Skeletal muscle tissue (tissue), 4 donors: ENCODE measurements around the gene KIAA0586. TPM values are rescaled to one million over a fixed set of nuclear protein-coding genes. Genes with fewer than 3 reads are reported as not detected.
"Not testable (repeated sequence)": the region's sequence is repeated elsewhere in the genome, so short reads cannot be mapped to it uniquely, and the experiment has no call there.

Source experiments
- H3K27ac ChIP-seq: one replicate; pipeline ENCODE4 v1.7.0; 2013; ENCODE audit warnings: mild to moderate bottlenecking, low read depth, low read length, inconsistent platforms
- H3K27me3 ChIP-seq, 3 donors: one replicate each; pipeline ENCODE4 v1.7.0; 2013; ENCODE audit warnings: low read length in 3 of 3; ENCODE audit not compliant: control insufficient read depth in 3 of 3, insufficient read depth in 3 of 3
- H3K36me3 ChIP-seq, 3 donors: one replicate each; pipeline ENCODE4 v1.7.0; 2013; ENCODE audit warnings: low read length in 3 of 3; ENCODE audit not compliant: control insufficient read depth in 3 of 3, insufficient read depth in 3 of 3
- H3K4me1 ChIP-seq, 3 donors: one replicate each; pipeline ENCODE4 v1.7.0; 2013; ENCODE audit warnings: low read length in 3 of 3, mild to moderate bottlenecking in 3 of 3; ENCODE audit not compliant: control insufficient read depth in 3 of 3, insufficient read depth in 3 of 3
- H3K4me3 ChIP-seq, 3 donors: one replicate each; pipeline ENCODE4 v1.7.0; 2013; ENCODE audit warnings: low read length in 3 of 3
- H3K9ac ChIP-seq, 3 donors: one replicate each; pipeline ENCODE4 v1.7.0; 2013; ENCODE audit warnings: low read length in 3 of 3, mild to moderate bottlenecking in 3 of 3, moderate library complexity in 2 of 3, low read depth in 1 of 3
- H3K9me3 ChIP-seq, 3 donors: one replicate each; pipeline ENCODE4 v1.7.0; 2013; ENCODE audit warnings: low read length in 3 of 3; ENCODE audit not compliant: control insufficient read depth in 3 of 3
- total RNA-seq: library from RNA; depleted of rRNA; stranded (reverse); fragments of >200 nt; gene quantifications from one replicate; pipeline ENCODE4 v1.2.3, GENCODE V29; 2014
- donor health status: Osteomylitis.

The KIAA0586 gene
- total RNA-seq, 1 donor from 2014 or later, result 9.9 TPM

DNA sequence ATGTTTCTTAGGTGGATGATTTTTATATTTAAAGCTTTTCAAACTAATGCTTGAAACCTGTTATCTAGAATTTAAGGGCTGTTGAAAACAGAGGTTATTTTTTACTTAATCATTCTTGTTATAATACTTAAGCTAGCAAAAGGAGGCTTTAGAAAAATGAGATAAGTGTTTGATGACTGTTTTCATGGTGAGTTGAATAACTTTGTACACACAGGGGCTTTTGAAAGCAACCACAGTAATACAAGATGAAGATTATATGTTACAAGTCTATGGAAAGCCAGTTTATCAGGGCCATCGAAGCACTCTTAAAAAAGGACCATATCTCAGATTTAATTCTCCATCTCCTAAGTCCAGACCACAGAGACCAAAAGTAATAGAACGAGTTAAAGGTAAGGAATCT, 33.3 kb downstream of the KIAA0586 start:
- Histone ChIP-seq H3K9me3 (no peaks in the 10 kb centered on the region), H3K36me3 (peaks cover 8 to 45% (median 41%) of the 10 kb centered on the region in 3 donors), H3K4me3 (no peak overlapping the region)

DNA sequence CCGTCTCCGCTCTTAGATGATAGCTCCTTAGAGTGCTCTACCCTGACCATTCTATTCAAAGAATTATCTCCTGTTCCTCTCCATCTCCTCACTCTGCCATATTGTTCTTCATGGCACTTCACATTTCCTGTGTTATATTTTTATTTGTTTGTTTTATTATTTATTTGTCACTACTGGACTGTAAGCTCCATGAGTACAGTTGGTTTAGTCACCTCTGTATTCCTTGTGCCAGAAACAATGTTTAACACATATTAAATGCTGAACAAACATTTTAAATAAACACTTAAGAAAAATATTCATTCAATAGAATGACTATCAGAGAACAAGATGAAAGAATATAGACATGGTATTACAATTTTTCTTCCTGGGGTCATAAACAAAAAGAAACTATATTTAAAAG, 35.6 kb downstream of the KIAA0586 start:
- Histone ChIP-seq H3K4me3 (no peak overlapping the region), H3K36me3 (peaks cover 10 to 41% (median 35%) of the 10 kb centered on the region in 3 donors), H3K9me3 (no peaks in the 10 kb centered on the region), H3K27me3 (no peaks in the 10 kb centered on the region), H3K9ac (no peak overlapping the region), H3K27ac (no peak overlapping the region), H3K4me1 (no peaks in the 10 kb centered on the region)

More for the DNA sequence above, 33.3 kb downstream of the KIAA0586 start:
- Histone ChIP-seq H3K27me3 (no peaks in the 10 kb centered on the region), H3K4me1 (no peaks in the 10 kb centered on the region), H3K27ac (no peak overlapping the region), H3K9ac (no peak overlapping the region)

- no peak overlapping the region for H3K27ac ChIP-seq
- no peaks in the 10 kb centered on the region for H3K9me3 ChIP-seq
- H3K4me3 ChIP-seq, result no peak overlapping the region
- H3K9ac ChIP-seq, result no peak overlapping the region
- H3K4me1 ChIP-seq, result no peaks in the 10 kb centered on the region
- H3K27me3 ChIP-seq, result no peaks in the 10 kb centered on the region
- H3K36me3 ChIP-seq, result peaks cover 20 to 48% (median 46%) of the 10 kb centered on the region in 3 donors
These were observed 37.1 kb downstream of the KIAA0586 start for GRCh38 chr14:58464652-58465051.

DNA sequence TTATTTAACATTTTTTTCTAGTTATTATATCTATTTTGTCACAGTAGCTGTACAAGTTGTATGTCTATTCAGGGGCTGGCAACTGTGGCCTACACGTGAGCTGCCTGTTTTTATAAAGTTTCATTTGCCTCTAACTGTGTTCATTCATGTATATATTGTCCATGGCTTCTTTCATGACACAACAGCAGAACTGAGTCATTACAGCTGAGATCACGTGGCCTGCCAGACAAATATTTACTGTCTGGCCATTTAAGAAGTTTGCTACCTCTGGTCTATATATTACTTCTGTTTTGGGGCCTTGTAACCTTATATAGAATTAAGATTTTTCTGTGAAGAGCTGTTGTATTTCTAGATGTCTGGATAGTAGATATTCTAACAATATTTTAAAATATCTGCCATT, 37.9 kb downstream of the KIAA0586 start:
- no peak overlapping the region for H3K9ac ChIP-seq
- peaks cover 20 to 42% (median 41%) of the 10 kb centered on the region in 3 donors for H3K36me3 ChIP-seq
- no peaks in the 10 kb centered on the region for H3K9me3 ChIP-seq
- no peaks in the 10 kb centered on the region for H3K4me1 ChIP-seq
- no peak overlapping the region for H3K27ac ChIP-seq
- no peaks in the 10 kb centered on the region for H3K27me3 ChIP-seq
- no peak overlapping the region for H3K4me3 ChIP-seq

DNA sequence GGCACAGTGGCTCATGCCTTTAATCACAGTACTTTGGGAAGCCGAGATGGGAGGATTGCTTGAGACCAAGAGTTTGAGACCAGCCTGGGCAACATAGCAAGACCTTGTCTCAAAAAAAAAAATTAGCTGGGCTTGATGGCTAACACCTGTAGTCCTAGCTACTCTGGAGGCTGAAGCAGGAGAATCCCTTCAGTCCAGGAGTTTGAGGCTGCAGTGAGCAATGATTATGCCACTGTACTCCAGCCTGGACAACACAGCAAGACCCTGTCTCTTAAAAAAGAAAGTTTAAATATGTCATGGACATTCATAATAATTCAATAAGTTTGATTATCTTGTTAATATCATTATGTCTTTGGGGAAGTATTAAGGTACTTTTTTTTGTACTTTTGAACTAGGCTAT, 38.9 kb downstream of the KIAA0586 start:
- Histone ChIP-seq H3K27ac (no peak overlapping the region), H3K27me3 (no peaks in the 10 kb centered on the region), H3K9ac (no peak overlapping the region), H3K4me1 (no peaks in the 10 kb centered on the region), H3K9me3 (no peaks in the 10 kb centered on the region), H3K36me3 (peaks cover 20 to 40% (median 37%) of the 10 kb centered on the region in 3 donors), H3K4me3 (no peak overlapping the region)

DNA sequence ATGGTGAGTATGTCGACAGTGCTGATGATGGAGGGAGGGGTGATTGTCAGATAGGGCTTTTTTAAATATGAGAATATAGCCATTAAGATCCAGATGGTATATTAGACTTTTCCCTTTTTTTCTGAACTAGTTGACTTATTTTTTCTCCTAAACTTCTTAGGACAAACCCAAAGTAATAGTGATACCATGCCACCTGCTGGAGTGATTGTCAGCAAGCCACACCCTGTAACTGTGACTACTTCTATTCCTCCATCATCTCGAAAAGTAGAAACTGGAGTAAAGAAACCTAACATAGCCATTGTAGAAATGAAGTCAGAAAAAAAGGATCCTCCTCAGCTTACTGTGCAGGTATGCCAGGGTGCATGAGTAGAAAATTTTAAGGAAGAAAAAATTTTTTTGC, 40.1 kb downstream of the KIAA0586 start:
- Histone ChIP-seq H3K9me3 (no peaks in the 10 kb centered on the region), H3K4me1 (no peaks in the 10 kb centered on the region), H3K27me3 (no peaks in the 10 kb centered on the region), H3K36me3 (peaks cover 20 to 43% (median 32%) of the 10 kb centered on the region in 3 donors), H3K4me3 (no peak overlapping the region), H3K27ac (no peak overlapping the region), H3K9ac (no peak overlapping the region)

DNA sequence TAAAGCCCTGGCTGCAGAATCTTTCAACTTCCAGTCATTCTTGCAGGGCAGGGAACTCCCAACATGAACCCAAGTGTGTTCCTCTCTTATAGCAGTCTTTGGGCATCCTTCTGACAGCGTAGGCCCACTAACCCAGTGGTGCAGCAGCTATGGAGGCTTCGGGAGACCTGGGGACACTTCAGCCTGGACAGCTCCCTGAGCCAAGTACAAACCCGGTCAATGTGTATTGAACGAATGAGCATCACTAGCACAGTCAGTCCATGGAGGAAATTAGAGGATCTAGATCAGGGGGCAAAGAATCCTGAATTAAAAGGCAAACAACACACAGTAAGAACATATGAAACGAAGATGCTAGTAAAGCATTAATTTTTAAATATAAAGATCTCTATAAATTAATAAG, 41.8 kb downstream of the KIAA0586 start:
- Histone ChIP-seq H3K4me1 (no peaks in the 10 kb centered on the region), H3K9me3 (no peaks in the 10 kb centered on the region), H3K9ac (no peak overlapping the region), H3K36me3 (peaks cover 15 to 36% (median 26%) of the 10 kb centered on the region in 3 donors), H3K4me3 (no peak overlapping the region), H3K27ac (no peak overlapping the region), H3K27me3 (no peaks in the 10 kb centered on the region)

DNA sequence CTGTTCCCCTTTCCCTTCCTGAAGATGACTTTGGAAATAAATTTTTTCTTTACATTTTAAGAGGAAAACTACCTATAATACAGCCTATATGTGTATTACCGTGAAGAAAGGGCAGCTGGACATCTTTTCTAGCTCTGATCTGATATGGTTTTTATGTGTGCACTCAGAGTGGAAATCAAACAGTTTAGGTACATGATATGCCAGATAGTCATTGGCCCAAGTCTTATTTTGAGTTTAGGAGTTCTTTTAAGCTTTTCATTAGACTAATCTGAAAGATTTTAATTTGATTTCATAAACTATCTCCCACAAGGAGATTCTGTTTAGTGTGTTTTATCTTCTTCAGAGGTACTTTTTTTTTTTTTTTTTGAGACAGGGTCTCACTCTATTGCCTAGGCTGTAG, 48.8 kb downstream of the KIAA0586 start:
- no peaks in the 10 kb centered on the region for H3K9me3 ChIP-seq

GRCh38 chr14:58477653-58478052, 50.1 kb downstream of the KIAA0586 start:
- H3K27me3 ChIP-seq, result no peaks in the 10 kb centered on the region
- peaks cover 4 to 28% (median 25%) of the 10 kb centered on the region in 3 donors for H3K36me3 ChIP-seq
- H3K9me3 ChIP-seq, result no peaks in the 10 kb centered on the region
- H3K4me3 ChIP-seq, result no peak overlapping the region
- H3K27ac ChIP-seq, result no peak overlapping the region
- no peak overlapping the region for H3K9ac ChIP-seq
- no peaks in the 10 kb centered on the region for H3K4me1 ChIP-seq

More for the DNA sequence above, 48.8 kb downstream of the KIAA0586 start:
- no peak overlapping the region for H3K27ac ChIP-seq
- no peak overlapping the region for H3K4me3 ChIP-seq
- H3K9ac ChIP-seq, result no peak overlapping the region
- peaks cover 4 to 28% (median 25%) of the 10 kb centered on the region in 3 donors for H3K36me3 ChIP-seq
- H3K4me1 ChIP-seq, result no peaks in the 10 kb centered on the region
- no peaks in the 10 kb centered on the region for H3K27me3 ChIP-seq

GRCh38 chr14:58478329-58478728, 50.8 kb downstream of the KIAA0586 start:
- not testable (repeated sequence) for H3K4me1 ChIP-seq, H3K4me3 ChIP-seq, H3K27me3 ChIP-seq, H3K27ac ChIP-seq, H3K9me3 ChIP-seq, H3K9ac ChIP-seq
- H3K36me3 ChIP-seq, result peaks cover 4 to 32% (median 25%) of the 10 kb centered on the region in 3 donors

DNA sequence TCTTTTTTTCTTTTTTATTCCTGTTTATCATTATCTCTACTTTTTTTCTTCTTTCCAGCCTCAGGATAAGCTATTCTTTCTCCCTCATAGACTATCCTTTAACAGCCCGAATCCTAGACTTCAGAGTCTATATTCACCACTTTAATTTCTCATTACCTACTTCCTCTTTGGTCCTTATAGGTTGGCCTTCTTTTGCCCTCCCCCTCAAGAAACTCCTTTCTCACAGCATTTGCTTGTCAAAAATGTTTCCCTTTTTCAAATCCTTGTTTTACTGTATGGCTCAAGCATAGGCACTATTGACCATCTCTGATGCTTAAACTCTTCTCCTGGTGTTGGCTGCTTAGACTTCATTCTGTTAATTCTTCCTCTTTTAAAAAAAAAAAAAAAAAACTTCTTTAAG, 52.5 kb downstream of the KIAA0586 start:
- H3K36me3 ChIP-seq, result peaks cover 4 to 31% (median 19%) of the 10 kb centered on the region in 3 donors
- no peaks in the 10 kb centered on the region for H3K9me3 ChIP-seq
- no peaks in the 10 kb centered on the region for H3K27me3 ChIP-seq
- no peak overlapping the region for H3K4me3 ChIP-seq
- H3K4me1 ChIP-seq, result no peaks in the 10 kb centered on the region
- H3K27ac ChIP-seq, result no peak overlapping the region
- no peak overlapping the region for H3K9ac ChIP-seq
